ENCODE measurements around the gene RAB8A.

- TF ChIP-seq, protein P1, sequence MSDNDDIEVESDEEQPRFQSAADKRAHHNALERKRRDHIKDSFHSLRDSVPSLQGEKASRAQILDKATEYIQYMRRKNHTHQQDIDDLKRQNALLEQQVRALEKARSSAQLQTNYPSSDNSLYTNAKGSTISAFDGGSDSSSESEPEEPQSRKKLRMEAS (CRISPR knock-in tag; IDR thresholded peaks at IDR 0.05): no peak
- TF ChIP-seq MYBL2 (CRISPR knock-in tag; IDR thresholded peaks at IDR 0.05): no peak
- TF ChIP-seq ELF4 (CRISPR knock-in tag; IDR thresholded peaks at IDR 0.05; ENCODE audit: low read depth): no peak
- TF ChIP-seq ZNF138 (CRISPR knock-in tag; conservative IDR thresholded peaks at IDR 0.05): no peak
- TF ChIP-seq CTCF (IDR thresholded peaks at IDR 0.05): no peak
- TF ChIP-seq, protein P2, sequence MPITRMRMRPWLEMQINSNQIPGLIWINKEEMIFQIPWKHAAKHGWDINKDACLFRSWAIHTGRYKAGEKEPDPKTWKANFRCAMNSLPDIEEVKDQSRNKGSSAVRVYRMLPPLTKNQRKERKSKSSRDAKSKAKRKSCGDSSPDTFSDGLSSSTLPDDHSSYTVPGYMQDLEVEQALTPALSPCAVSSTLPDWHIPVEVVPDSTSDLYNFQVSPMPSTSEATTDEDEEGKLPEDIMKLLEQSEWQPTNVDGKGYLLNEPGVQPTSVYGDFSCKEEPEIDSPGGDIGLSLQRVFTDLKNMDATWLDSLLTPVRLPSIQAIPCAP (CRISPR knock-in tag; IDR thresholded peaks at IDR 0.05): no peak
- TF ChIP-seq ATF2 (CRISPR knock-in tag; IDR thresholded peaks at IDR 0.05; ENCODE audit: borderline replicate concordance, low read depth): no peak
Measured at GRCh38 chr19:16164222-16164890, 52.7 kb downstream of the RAB8A start.

Measured in WTC11 (cell line).